ENCODE measurements around the gene IFNL4. TPM values are rescaled to one million over a fixed set of nuclear protein-coding genes. Genes with fewer than 3 reads are reported as not detected.

IFNL4 gene
- total RNA-seq, 4 donors from 2014 or later: not detected

DNA sequence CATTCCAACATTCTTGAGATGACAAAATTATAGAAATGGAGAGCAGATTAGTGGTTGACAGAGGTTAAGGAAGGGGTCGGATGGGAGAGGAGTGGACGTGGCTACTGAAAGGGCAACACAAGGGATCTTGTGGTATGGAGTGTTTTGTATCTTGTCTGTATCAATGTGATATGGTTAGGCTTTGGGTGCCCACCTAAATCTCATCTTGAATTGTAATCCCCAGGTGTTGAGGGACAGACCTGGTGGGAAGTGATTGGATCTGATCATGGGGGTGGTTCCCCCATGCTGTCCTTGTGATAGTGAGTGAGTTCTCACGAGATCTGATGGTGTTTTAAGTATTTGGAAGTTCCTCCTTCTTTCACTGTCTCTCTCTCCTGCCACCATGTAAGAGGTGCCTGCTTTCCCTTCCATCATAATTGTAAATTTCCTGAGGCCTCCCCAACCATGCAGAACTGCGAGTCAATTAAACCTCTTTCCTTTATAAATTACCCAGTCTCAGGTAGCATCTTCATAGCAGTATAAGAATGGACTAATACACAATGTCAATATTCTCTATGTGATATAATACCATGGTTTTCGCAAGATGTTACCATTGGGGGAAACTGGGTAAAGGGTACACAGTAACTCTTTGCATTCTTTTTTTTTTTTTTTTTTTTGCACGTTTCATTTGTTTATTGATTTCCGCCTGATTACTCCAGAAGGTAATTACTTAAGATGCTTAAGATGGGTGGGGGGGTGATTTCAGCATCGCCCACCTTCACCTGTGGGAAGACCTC, 4.9 kb upstream of the IFNL4 start:
- TF ChIP-seq CTCF (IDR thresholded peaks at IDR 0.05; ENCODE audit: low read depth): no peak

GRCh38 chr19:39252458-39252857, 3.8 kb upstream of the IFNL4 start:
- TF ChIP-seq CTCF (IDR thresholded peaks at IDR 0.05; ENCODE audit: low read depth): no peak

GRCh38 chr19:39251846-39252245, 3.2 kb upstream of the IFNL4 start:
- no peak for TF ChIP-seq CTCF (IDR thresholded peaks at IDR 0.05; ENCODE audit: low read depth)

DNA sequence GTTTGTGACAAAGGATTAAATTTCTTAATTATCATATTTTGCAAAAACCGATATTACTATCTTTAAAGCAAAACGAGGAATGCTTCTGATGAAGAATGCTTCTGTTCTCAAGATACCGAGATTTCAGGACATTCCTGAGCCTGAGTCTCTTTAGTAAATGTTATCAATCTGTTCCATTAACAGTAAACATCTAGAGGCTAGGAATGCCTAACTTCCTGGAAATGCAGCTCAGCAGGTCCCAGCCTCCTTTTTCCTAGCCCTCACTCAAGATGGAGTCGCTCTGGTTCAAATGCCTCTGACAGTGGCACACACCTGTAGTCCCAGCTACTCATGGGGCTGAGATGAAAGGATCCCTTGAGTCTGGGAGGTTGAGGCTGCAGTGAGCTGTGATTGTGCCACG, 2.4 kb upstream of the IFNL4 start:
- TF ChIP-seq CTCF (IDR thresholded peaks at IDR 0.05; ENCODE audit: low read depth): no peak

DNA sequence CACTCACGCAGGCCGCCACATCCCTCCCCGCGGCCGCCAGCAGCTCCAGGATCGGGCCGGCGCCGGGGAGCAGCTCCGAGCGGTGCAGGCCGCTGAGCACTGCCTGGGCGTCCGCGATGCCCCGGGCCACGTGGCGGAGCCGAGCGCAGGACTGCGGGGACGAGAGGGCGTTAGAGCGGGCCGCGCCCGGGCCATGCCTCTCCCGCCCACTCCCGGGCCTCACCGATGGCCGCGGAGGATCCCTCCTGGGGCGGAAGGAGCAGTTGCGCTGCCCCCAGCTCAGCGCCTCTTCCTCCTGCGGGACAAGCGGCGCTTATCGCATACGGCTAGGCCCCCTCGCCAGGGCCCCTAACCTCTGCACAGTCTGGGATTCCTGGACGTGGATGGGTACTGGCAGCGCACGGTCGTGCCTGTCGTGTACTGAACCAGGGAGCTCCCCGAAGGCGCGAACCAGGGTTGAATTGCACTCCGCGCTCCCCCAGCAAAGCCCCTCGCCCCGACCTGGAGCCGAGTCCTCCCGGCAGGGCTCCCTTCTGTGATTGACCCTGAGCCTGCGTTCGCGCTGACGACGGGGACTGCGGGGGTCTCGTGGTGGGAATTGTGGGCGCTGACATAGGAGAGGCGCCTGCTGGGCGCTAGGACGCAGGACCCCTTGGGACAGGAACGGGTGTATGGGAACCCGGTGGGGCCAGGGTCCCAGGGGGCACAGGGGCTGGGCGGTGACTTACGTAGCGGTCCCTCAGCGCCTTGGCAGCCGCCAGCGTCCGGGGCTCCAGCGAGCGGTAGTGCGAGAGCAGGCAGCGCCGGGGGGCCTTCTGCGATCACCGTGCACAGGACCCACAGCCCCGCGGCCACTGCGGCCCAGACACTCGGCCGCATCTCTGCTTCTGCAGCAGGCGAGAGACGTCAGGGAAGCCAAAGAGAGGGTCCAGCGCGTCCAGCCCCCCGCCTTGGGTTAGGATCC, 673 bp downstream of the IFNL4 start:
- TF ChIP-seq CTCF (IDR thresholded peaks at IDR 0.05; ENCODE audit: low read depth): no peak

DNA sequence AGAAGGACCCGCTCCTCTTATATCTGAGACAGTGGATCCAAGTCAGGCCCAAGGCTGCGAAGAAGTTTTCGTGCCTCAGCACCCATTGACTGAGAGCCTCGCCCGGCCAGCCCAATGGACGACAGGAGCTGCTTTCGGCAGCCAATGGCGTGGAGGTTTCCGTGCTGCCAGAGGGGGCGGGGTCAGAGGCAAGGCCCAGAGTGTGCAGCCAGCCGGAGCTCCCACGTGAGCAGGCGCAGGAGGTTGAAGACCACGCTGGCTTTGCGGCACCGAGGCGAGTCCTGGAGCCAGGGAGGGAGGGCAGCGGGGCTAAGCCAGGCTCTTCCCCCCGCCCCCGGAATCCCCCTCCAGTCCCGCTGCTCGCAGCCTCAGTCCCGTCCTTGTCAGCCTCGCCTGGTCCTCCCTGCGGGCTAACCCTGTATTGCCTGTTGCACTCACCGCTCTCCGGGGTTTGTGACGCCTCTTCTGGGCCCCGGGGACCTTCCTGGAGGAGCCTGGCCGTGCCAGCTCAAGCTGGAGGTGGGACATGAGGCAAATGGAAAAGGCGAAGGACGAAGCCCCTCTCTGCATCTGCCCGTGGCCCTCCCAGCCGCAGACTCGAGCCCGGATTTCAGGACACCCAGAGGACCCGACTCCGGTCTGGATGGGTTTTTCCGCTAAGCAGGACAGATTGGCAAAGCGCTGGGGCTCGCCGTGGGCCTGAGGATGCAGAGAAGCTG, 1.5 kb downstream of the IFNL4 start:
- no peak for TF ChIP-seq CTCF (IDR thresholded peaks at IDR 0.05; ENCODE audit: low read depth)
